GM19467 (cell line): ENCODE data around the gene SNX27.
"Not testable (repeated sequence)": the region's sequence is repeated elsewhere in the genome, so short reads cannot be mapped to it uniquely, and the experiment has no call there.

Experiments used
- ATAC-seq: cut with Tn5 transposase; IDR thresholded peaks from one replicate; pipeline ENCODE4 v1.9.1; 2021; ENCODE audit warnings: mild to moderate bottlenecking, moderate library complexity; ENCODE audit not compliant: unreplicated experiment

The SNX27 gene

GRCh38 chr1:151602550-151602949 is 9.3 kb upstream of the SNX27 start:
- ATAC-seq: not testable (repeated sequence)

GRCh38 chr1:151604291-151604690 is 7.6 kb upstream of the SNX27 start:
- no peak for ATAC-seq

- ATAC-seq: no peak
Measured at GRCh38 chr1:151606384-151606783, 5.5 kb upstream of the SNX27 start.

GRCh38 chr1:151606857-151607256 is 5.0 kb upstream of the SNX27 start:
- no peak for ATAC-seq

GRCh38 chr1:151610142-151610541 is 1.7 kb upstream of the SNX27 start:
- no peak for ATAC-seq

DNA sequence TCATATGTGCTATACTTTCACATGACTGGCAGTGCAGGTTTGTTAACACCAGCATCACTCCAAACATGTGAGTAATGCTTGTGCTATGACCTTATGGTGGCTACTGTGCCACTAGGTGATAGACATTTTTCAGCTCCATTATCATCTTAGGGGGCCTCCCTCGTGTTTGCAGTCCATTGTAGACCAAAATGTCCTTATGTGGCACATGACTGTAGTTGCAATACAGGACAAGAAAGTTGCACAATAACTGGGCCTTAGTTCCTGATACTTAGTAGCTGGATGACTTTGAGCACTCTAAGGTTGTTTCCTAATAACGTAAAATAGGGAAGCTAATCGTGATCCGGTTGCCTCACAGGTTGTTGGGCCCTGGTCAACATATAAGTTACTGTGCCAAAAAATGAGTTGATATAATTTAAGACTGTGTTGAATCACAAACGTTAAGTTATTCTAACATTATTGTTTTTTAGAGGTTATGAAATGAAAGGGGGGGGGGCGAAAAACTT is 511 bp upstream of the SNX27 start:
- ATAC-seq: no peak

DNA sequence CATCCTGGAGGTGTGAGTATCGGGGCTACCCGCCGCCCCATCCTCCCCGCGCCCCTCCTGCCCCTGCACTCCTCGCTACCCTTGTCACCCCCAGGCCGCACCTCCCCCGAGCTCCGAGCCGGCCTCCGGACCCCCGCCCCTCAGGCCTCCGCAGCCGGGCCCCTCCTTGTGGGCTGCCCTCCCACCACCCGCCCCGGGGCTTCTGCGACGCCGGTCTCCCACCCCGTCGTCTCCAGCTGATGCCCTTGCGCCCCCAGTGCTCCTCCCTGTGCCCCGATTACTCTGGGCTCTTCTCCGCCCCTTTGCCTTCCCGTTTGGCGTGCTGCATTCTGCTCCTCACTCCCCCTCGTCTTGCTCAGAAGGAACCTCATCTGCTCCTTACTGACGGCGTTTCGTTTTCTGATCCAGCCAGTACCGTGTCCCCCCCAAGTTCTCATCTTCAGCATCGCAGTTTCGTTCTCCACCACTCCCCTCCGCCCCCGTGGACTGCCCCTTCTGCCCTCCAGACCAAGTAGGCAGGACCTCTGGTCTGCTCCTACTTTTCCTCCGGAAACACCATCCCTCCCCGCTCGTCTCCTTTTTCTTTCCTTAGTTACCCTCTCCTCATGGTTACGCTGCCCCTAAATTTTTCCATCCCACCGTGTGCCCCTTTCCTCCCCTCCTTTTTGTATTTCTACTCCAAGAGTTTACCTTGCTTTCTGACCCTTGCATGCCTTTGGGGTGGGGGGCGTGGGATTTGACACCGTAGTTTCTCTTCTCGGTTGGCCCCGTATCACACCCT is 841 bp downstream of the SNX27 start:
- no peak for ATAC-seq

GRCh38 chr1:151613282-151613780 is 1.5 kb downstream of the SNX27 start:
- no peak for ATAC-seq

GRCh38 chr1:151615711-151616504 is 4.1 kb downstream of the SNX27 start:
- ATAC-seq: no peak

DNA sequence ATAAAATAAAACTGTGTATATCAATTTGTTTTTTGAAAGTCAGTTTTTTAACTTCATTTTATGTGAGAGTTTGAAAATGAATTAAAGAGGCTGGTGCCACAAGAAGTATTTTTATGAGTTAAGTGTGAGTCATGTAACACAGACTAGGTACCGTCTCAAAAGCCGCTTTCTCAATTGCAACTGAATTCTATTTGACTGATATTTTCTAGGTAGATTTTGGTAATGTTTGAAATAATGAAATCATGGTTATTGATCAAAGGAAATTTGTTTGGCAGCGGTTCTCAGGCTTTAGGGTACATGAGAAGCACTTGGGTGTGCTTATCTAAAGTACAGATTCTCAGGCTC is 4.6 kb downstream of the SNX27 start:
- no peak for ATAC-seq

DNA sequence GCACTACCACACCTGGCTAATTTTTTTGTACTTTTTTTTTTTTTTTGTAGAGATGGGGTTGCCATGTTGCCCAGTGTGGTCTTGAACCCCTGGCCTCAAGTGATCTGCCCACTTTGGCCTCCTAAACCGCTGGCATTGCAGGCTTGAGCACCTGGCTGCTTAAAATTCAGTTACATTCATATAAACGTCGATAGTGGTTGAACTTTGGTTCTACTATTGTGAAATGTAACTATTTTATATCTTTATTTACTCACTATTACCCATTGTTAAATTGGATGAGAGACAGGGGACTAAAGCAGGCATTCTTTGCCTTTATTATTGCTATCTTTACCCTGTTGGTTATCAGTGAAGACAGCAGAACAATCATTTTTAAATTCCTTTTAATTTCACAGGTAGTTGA is 6.2 kb downstream of the SNX27 start:
- ATAC-seq: no peak

DNA sequence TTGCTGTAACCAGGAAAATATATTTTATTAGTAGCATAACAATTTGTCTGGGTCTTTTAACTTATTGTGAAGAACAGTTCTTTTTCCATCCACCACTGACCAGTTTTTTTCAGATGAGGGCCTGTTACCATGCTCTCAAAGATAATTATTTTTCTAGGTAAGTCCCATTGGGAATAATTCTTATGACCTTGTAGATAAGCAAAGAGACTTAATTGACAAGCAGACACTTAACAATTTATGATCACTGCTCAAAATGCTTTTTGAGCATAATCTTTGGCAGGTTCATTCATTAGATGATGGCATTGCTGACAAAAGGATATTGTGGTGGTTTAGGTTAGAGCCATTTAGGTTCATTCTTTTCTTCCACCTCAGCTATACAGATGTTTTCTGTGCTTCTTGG is 6.6 kb downstream of the SNX27 start:
- ATAC-seq: no peak

DNA sequence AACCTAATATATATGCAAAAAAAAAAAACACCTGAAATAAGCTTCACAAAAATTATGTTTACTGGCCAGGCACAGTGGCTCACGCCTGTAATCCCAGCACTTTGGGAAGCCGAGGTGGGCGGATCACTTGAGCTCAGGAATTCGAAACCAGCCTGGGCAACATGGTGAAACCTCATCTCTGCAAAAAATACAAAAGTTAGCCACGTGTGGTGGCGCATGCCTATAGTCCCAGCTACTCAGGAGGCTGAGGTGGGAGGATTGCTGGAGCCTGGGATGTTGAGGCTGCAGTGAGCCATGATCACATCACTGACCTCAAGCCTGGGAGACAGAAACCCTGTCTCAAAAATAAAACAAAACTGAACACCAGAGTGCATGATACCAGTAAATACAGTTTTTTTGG is 7.1 kb downstream of the SNX27 start:
- not testable (repeated sequence) for ATAC-seq

DNA sequence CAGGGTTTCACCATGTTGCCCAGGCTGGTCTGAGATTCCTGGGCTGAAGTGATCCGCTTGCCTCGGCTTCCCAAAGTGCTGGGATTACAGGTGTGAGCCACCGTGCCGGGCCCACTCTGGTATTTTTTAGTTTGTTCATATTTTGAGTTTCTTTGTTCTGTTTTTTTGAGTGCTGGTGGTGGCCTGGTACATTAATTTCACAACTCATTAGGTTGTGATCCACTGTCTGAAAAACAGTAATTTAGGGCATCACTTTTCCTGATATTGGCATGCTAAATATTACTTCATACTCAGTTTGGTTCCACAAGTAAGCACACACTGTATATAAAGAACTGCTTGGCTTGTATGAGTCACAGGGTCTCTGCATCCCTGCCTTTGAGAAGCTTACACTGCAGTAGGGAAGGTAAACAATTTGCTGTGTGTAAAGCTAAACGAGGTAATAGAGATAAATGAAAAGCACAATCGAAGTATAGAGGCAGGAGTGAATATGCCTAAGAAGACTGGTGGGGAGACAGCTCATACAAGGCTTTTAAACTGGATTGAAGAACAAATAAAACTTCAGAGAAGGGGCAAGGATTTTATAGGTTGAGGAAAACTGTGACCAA is 7.7 kb downstream of the SNX27 start:
- ATAC-seq: no peak

DNA sequence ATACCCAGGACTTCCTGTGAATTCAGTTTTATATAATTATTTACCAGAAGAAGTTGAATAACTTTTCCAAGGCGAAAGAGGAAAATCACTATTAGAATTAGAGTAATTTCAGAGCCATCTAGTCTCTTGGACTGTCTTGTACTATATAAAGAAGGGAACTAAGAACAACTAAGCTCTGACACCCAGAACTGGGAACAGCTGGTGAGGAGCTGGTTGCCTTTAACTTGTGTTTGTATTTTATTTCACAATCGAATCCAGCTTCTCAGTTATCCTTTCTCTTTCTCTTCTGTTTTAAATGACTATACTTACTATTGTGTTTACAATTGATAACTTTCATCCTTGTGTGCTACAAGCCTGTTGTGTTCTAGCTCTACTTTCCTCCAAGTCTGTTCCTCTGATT is 8.4 kb downstream of the SNX27 start:
- no peak for ATAC-seq

GRCh38 chr1:151621351-151621750 is 9.5 kb downstream of the SNX27 start:
- no peak for ATAC-seq

- ATAC-seq: no peak
Measured at GRCh38 chr1:151624783-151625182, 12.9 kb downstream of the SNX27 start.

DNA sequence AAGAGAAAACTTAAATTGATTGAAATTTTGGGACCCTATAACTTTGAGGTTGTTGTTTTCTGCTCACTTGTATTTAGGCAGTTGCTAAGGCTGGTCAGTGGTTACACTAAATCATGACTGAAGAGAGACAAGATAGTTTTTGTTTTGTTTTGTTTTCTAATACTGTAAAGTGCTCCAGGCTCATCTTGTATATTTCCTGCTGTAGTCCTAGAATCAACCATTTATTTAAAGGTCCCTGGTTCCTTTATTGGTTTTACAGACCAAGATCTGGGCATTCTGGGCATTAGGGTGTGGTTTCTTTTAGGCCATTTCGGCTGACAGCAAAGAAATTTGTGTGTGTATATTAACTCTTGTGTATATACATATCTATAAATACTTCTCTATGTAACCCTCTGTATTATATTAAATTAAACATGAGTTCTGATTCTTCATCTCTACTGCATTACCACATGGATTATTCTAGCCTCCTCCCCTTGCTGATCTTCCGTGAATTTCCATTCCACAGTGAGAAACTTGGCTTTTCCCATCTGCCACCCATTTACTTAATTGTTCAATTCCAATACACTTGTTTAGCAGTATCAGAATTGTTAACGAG is 15.0 kb downstream of the SNX27 start:
- ATAC-seq: no peak

- ATAC-seq: no peak
Measured at GRCh38 chr1:151629278-151629677, 17.4 kb downstream of the SNX27 start.

- no peak for ATAC-seq
Measured at GRCh38 chr1:151635479-151636072, 23.7 kb downstream of the SNX27 start.
